HCT116 (cell line): ENCODE measurements around the gene ZCCHC10. TPM values are rescaled to one million over a fixed set of nuclear protein-coding genes. Genes with fewer than 3 reads are reported as not detected.

Experiments used
- ATAC-seq: fragments of 200-7000 bp; cut with Tn5 transposase; 2 replicates; pipeline ENCODE4 v1.9.1; 2020; ENCODE audit warnings: mild to moderate bottlenecking, moderate library complexity
- BruUV-seq: library from RNA; stranded (reverse); fragments of 400-500 nt; replicated peaks from 2 replicates; lab custom pipeline; 2021; lab: Mats Ljungman, UMichigan
- CTCF ChIA-PET: fragments of 300-600 bp; sonication (Branson Sonifier 250); formaldehyde crosslinking; loops from one replicate; lab custom pipeline; 2021; ENCODE audit warnings: antibody characterized with exemption; lab: Charles Lee
- POLR2A ChIA-PET: fragments of 300-600, 350-600 bp; sonication (Branson Sonifier 250); formaldehyde crosslinking; loops from one replicate; lab custom pipeline; 2021; ENCODE audit warnings: antibody characterized with exemption; lab: Charles Lee
- RAD21 ChIA-PET, 2 experiments: fragments of 300-600 bp; sonication (Branson Sonifier 250); formaldehyde crosslinking; loops; one replicate each; lab custom pipeline; 2023; ENCODE audit warnings: low total read pairs in 2 of 2; ENCODE audit not compliant: uncharacterized antibody in 2 of 2, unreplicated experiment in 2 of 2, low non-redundant PET in 1 of 2; lab: Charles Lee
- DNase-seq: peaks from one replicate; pipeline ENCODE4 v3.0.0-alpha.2; 2010; ENCODE audit warnings: low read depth, low spot score
- H2AFZ ChIP-seq: fragments of 200-600 bp; shearing (Covaris generic), sonication (generic); 2 replicates; pipeline ENCODE4 v1.6.1; 2017; ENCODE audit warnings: low read depth, mixed run types, mixed read lengths, antibody characterized with exemption, low read length; ENCODE audit not compliant: poor library complexity, severe bottlenecking
- H3K27ac ChIP-seq: 2 replicates; pipeline ENCODE4 v1.5.1; 2012; ENCODE audit warnings: low read depth, low read length
- H3K27me3 ChIP-seq: fragments of 200-600 bp; sonication (generic); 2 replicates; pipeline ENCODE4 v1.6.1; 2016; ENCODE audit warnings: mixed run types, low read length, mixed read lengths; ENCODE audit not compliant: insufficient read depth
- H3K36me3 ChIP-seq, 2 experiments: fragments of 200-500 bp in 1 of 2; fragments of 200-600 bp in 1 of 2; sonication (Bioruptor generic) in 1 of 2; sonication (generic) in 1 of 2; 2 replicates each; pipeline versions ENCODE4 v1.5.1 to v1.6.1; 2014 to 2016; ENCODE audit warnings: low read length in 2 of 2, inconsistent platforms in 1 of 2, mixed read lengths in 1 of 2, mixed run types in 1 of 2; ENCODE audit not compliant: insufficient read depth in 2 of 2, control insufficient read depth in 1 of 2
- H3K4me1 ChIP-seq, 2 experiments: fragments of 200-600 bp in 1 of 2; sonication (generic) in 1 of 2; 2 replicates each; pipeline versions ENCODE4 v1.5.1 to v1.6.1; 2012 to 2017; ENCODE audit warnings: low read length in 2 of 2, inconsistent platforms in 1 of 2, mild to moderate bottlenecking in 1 of 2, mixed read lengths in 1 of 2, mixed run types in 1 of 2, moderate library complexity in 1 of 2; ENCODE audit not compliant: insufficient read depth in 2 of 2, control insufficient read depth in 1 of 2
- H3K4me2 ChIP-seq: fragments of 200-600 bp; sonication (generic); 2 replicates; pipeline ENCODE4 v1.6.1; 2017; ENCODE audit warnings: mixed run types, low read length, mixed read lengths
- H3K4me3 ChIP-seq, 2 experiments: fragments of 200-600 bp in 1 of 2; sonication (generic) in 1 of 2; replicated peaks in 1 of 2; 2 replicates each; pipeline ENCODE4 v1.5.1; 2011 to 2016; ENCODE audit warnings: low read length in 2 of 2, control low read depth in 1 of 2, low read depth in 1 of 2, mild to moderate bottlenecking in 1 of 2, mixed read lengths in 1 of 2, mixed run types in 1 of 2
- H3K79me2 ChIP-seq: fragments of 200-600 bp; sonication (generic); 2 replicates; pipeline ENCODE4 v1.6.1; 2017; ENCODE audit warnings: mild to moderate bottlenecking, mixed run types, low read length, moderate library complexity, mixed read lengths; ENCODE audit not compliant: insufficient read depth
- H3K9ac ChIP-seq: fragments of 200-600 bp; sonication (generic); 2 replicates; pipeline ENCODE4 v1.6.1; 2016; ENCODE audit warnings: low read length, mixed read lengths
- H3K9me2 ChIP-seq: fragments of 200-600 bp; sonication (generic), shearing (Covaris generic); 2 replicates; pipeline ENCODE4 v1.6.1; 2017; ENCODE audit warnings: mixed run types, mild to moderate bottlenecking, moderate library complexity; ENCODE audit not compliant: insufficient read depth
- H3K9me3 ChIP-seq, 2 experiments: fragments of 200-500 bp in 1 of 2; fragments of 200-600 bp in 1 of 2; sonication (Bioruptor generic) in 1 of 2; sonication (generic) in 1 of 2; 2 replicates each; pipeline ENCODE4 v1.6.1; 2014 to 2017; ENCODE audit warnings: low read length in 2 of 2, mixed read lengths in 2 of 2, inconsistent platforms in 1 of 2, low read depth in 1 of 2, mild to moderate bottlenecking in 1 of 2, mixed run types in 1 of 2, moderate library complexity in 1 of 2; ENCODE audit not compliant: control insufficient read depth in 1 of 2, insufficient read depth in 1 of 2
- H4K20me1 ChIP-seq: fragments of 200-600 bp; sonication (generic), shearing (Covaris generic); 2 replicates; pipeline ENCODE4 v1.6.1; 2017; ENCODE audit warnings: mixed run types, mild to moderate bottlenecking, moderate library complexity; ENCODE audit not compliant: insufficient read depth
- EGR1 ChIP-seq: IDR thresholded peaks from 2 replicates; pipeline ENCODE4 v1.6.1; 2012; ENCODE audit warnings: low read depth
- ELF1 ChIP-seq: IDR thresholded peaks from 2 replicates; pipeline ENCODE4 v1.6.1; 2012; ENCODE audit warnings: low read depth, borderline replicate concordance
- EZH2 ChIP-seq: fragments of 200-600 bp; sonication (generic); IDR thresholded peaks from 2 replicates; pipeline ENCODE4 v1.6.1; 2017; ENCODE audit warnings: antibody characterized with exemption, mixed run types
- EZH2phosphoT487 ChIP-seq: fragments of 200-600 bp; IDR thresholded peaks from 2 replicates; pipeline ENCODE4 v1.6.1; 2018; ENCODE audit warnings: antibody characterized with exemption, borderline replicate concordance
- JUND ChIP-seq: IDR thresholded peaks from 2 replicates; pipeline ENCODE4 v1.6.1; 2012
- POLR2A ChIP-seq: IDR thresholded peaks from 2 replicates; pipeline ENCODE4 v1.7.0; 2011; ENCODE audit warnings: borderline replicate concordance; ENCODE audit not compliant: insufficient read depth, insufficient read length; ENCODE audit errors: extremely low read depth
- RAD21 ChIP-seq: IDR thresholded peaks from 2 replicates; pipeline ENCODE4 v1.6.1; 2012; ENCODE audit warnings: low read depth, mild to moderate bottlenecking
- SIN3A ChIP-seq: IDR thresholded peaks from 2 replicates; pipeline ENCODE4 v1.6.1; 2012; ENCODE audit warnings: low read depth
- TCF7L2 ChIP-seq: IDR thresholded peaks from 2 replicates; pipeline ENCODE4 v1.7.0; 2011; ENCODE audit warnings: borderline replicate concordance, inconsistent platforms; ENCODE audit not compliant: insufficient read depth, insufficient read length; ENCODE audit errors: extremely low read depth
- ZNF274 ChIP-seq: fragments of 200-500 bp; sonication (Bioruptor generic); IDR thresholded peaks from 2 replicates; pipeline ENCODE4 v1.6.1; 2014; ENCODE audit warnings: mild to moderate bottlenecking, low read depth, low read length, inconsistent platforms
- intact Hi-C: fragments of 100-400 bp; cut with micrococcal nuclease; formaldehyde crosslinking; loops from 2 replicates; pipeline ENCODE4 v1.10.0; 2022
- total RNA-seq: library from RNA; stranded (reverse); gene quantifications from one replicate; pipeline ENCODE4 v1.2.1, GENCODE V29; 2021; ENCODE audit not compliant: unreplicated experiment
- TF ChIP-seq, protein P1 (sequence below), 3 experiments: fragments of 200-600 bp in 1 of 3; sonication (generic) in 1 of 3; IDR thresholded peaks in 2 of 3; conservative IDR thresholded peaks in 1 of 3; 2 replicates each; pipeline ENCODE4 v1.5.1; 2012 to 2017; ENCODE audit warnings: low read depth in 2 of 3, low read length in 2 of 3, antibody characterized with exemption in 1 of 3, borderline replicate concordance in 1 of 3, control low read depth in 1 of 3, mild to moderate bottlenecking in 1 of 3, mixed read lengths in 1 of 3, mixed run types in 1 of 3, moderate library complexity in 1 of 3; ENCODE audit not compliant: insufficient read depth in 1 of 3
- TF ChIP-seq, protein P2 (sequence below): IDR thresholded peaks from 2 replicates; pipeline ENCODE4 v1.6.1; 2012; ENCODE audit warnings: low read depth
- TF ChIP-seq, protein P3 (sequence below): IDR thresholded peaks from 2 replicates; pipeline ENCODE4 v1.6.1; 2012

Gene ZCCHC10
- total RNA-seq, 1 experiment from 2014 or later = 19.2 TPM

DNA sequence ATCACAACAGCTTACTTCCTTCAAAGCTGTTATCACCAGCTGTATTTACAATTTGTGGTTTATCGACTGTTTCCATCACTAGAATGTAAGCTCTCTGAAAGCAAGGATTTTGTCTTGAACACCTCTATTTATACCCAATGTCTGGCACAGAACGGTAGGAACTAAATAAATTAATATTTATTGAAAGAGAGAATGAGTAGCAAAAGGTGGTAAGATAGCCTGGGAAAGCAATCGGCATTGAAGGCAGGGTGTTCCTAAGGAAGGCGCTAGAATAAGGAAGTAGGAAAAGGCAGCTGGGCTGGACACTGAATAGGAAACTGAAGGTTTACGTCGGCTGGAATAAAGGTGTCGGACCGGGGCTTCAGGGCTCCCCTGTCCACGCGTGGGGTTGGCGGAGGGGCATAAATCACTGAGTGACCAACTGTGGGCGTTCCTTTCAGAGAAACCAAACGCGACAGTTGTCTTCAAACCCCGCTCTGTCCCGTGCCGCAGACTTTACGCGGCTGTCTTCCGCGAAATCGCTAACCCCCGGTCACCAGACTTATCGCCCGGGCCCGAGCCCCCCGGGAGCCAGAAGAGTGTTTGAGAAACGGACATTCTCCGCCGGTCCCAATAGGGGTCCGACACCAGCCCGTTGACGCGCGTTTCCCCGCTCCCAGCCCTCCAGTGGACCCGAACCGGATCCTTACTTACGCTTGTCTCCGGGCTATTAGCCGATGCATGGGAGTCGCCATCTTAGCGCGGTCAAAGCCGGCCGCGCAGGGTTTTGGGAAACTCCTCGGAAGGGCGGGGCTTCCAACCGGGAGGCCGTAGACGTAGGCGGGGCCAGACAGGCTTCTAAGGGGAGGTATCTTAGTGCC, at the start of gene ZCCHC10 (continued):
- TF ChIP-seq, protein P1, sequence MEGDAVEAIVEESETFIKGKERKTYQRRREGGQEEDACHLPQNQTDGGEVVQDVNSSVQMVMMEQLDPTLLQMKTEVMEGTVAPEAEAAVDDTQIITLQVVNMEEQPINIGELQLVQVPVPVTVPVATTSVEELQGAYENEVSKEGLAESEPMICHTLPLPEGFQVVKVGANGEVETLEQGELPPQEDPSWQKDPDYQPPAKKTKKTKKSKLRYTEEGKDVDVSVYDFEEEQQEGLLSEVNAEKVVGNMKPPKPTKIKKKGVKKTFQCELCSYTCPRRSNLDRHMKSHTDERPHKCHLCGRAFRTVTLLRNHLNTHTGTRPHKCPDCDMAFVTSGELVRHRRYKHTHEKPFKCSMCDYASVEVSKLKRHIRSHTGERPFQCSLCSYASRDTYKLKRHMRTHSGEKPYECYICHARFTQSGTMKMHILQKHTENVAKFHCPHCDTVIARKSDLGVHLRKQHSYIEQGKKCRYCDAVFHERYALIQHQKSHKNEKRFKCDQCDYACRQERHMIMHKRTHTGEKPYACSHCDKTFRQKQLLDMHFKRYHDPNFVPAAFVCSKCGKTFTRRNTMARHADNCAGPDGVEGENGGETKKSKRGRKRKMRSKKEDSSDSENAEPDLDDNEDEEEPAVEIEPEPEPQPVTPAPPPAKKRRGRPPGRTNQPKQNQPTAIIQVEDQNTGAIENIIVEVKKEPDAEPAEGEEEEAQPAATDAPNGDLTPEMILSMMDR (IDR thresholded peaks at IDR 0.05 in 2 of 3, conservative IDR thresholded peaks at IDR 0.05 in 1 of 3; ENCODE audit: borderline replicate concordance in 1 of 3, insufficient read depth in 1 of 3, low read depth in 2 of 3, low read length in 2 of 3) = no peak
- TF ChIP-seq EZH2 (no peak), JUND (no peak), POLR2A (no peak), TCF7L2 (peak; percentile 30), EGR1 (peak; percentile 28; the same call in 1 of the 2 replicates)

DNA sequence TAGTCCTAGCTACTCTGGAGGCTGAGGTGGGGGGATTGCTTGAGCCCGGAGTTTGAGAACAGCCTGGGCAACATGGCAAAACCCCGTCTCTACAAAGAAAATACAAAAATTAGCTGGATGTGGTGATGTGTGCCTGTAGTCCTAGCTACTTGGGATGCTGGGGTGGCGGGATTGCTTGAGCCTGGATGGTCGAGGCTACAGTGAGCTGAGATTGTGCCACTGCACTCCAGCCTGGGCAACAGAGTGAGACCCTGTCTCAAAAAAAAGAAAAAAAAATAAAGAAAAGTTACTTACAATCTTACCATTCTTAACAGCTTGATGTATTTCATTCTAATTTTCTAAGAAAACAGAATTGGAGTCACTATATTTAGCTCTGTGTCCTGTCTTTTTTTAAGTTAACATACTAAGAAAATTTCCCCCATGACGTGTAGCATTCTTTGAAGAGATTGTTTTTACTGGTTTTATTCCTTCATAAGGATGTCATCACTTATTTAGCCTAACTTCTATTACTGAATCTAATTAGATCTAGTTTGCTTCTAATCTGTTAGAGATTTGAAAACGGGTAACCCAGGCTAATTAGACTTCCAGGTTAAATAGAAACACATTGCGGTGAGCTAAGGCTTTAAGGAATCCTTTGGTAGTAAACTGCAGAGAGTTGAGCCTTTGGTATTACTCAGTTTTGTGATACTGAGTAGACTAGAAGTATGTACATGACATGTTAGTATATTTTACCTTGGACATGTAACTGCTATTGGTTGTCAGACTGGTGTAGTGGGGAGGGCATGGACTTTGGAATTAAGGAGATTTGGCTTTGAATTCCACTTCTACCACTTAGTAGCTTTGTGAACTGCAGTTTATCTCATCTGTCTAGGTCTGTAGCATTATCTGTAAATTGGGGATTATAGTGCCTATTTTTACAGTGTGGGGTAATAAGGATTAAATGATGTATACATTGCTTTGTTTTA, 49.5 kb upstream of the ZCCHC10 start:
- Histone ChIP-seq H4K20me1 (peaks cover 19% of the 10 kb centered on the region; the same call in 1 of the 2 replicates), H2AFZ (no peak overlapping the region), H3K36me3 (peaks cover 30 to 56% of the 10 kb centered on the region in 2 experiments), H3K9me3 (no peaks in the 10 kb centered on the region), H3K4me1 (peaks cover 8 to 15% of the 10 kb centered on the region in 2 experiments), H3K27me3 (no peaks in the 10 kb centered on the region), H3K27ac (no peak overlapping the region), H3K4me3 (no peak overlapping the region), H3K9ac (no peak overlapping the region), H3K9me2 (no peaks in the 10 kb centered on the region), H3K4me2 (no peak overlapping the region), H3K79me2 (peaks cover 99% of the 10 kb centered on the region)
- CTCF ChIA-PET = interaction anchor here (0.6 kb wide), 1 partner anchor 184 kb away, joined by 3 read pairs; no protein-coding TSS in a partner anchor
- DNase-seq = no peak
- no peak for ATAC-seq
- POLR2A ChIA-PET = no interaction called here
- intact Hi-C loops = no loop called here
- TF ChIP-seq ZNF274 (no peak), SIN3A (no peak), ELF1 (no peak), RAD21 (no peak), EZH2phosphoT487 (no peak)
- TF ChIP-seq, protein P2, sequence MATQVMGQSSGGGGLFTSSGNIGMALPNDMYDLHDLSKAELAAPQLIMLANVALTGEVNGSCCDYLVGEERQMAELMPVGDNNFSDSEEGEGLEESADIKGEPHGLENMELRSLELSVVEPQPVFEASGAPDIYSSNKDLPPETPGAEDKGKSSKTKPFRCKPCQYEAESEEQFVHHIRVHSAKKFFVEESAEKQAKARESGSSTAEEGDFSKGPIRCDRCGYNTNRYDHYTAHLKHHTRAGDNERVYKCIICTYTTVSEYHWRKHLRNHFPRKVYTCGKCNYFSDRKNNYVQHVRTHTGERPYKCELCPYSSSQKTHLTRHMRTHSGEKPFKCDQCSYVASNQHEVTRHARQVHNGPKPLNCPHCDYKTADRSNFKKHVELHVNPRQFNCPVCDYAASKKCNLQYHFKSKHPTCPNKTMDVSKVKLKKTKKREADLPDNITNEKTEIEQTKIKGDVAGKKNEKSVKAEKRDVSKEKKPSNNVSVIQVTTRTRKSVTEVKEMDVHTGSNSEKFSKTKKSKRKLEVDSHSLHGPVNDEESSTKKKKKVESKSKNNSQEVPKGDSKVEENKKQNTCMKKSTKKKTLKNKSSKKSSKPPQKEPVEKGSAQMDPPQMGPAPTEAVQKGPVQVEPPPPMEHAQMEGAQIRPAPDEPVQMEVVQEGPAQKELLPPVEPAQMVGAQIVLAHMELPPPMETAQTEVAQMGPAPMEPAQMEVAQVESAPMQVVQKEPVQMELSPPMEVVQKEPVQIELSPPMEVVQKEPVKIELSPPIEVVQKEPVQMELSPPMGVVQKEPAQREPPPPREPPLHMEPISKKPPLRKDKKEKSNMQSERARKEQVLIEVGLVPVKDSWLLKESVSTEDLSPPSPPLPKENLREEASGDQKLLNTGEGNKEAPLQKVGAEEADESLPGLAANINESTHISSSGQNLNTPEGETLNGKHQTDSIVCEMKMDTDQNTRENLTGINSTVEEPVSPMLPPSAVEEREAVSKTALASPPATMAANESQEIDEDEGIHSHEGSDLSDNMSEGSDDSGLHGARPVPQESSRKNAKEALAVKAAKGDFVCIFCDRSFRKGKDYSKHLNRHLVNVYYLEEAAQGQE = no peak
- TF ChIP-seq, protein P3, sequence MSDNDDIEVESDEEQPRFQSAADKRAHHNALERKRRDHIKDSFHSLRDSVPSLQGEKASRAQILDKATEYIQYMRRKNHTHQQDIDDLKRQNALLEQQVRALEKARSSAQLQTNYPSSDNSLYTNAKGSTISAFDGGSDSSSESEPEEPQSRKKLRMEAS = no peak
- RAD21 ChIA-PET = no interaction called here
- BruUV-seq = no TSS peak
